SK-N-MC (cell line): Measurements from ENCODE around the gene POU3F1.

Experiments
- FOXP2 ChIP-seq: optimal IDR thresholded peaks from 2 replicates; pipeline ENCODE3; 2011; ENCODE audit warnings: mild to moderate bottlenecking, moderate library complexity; ENCODE audit not compliant: insufficient read depth; ENCODE audit errors: extremely low read length, control extremely low read depth
- POLR2AphosphoS5 ChIP-seq: IDR thresholded peaks from 2 replicates; pipeline ENCODE4 v1.6.1; 2012; ENCODE audit warnings: mild to moderate bottlenecking, low read depth, low read length, borderline replicate concordance

DNA sequence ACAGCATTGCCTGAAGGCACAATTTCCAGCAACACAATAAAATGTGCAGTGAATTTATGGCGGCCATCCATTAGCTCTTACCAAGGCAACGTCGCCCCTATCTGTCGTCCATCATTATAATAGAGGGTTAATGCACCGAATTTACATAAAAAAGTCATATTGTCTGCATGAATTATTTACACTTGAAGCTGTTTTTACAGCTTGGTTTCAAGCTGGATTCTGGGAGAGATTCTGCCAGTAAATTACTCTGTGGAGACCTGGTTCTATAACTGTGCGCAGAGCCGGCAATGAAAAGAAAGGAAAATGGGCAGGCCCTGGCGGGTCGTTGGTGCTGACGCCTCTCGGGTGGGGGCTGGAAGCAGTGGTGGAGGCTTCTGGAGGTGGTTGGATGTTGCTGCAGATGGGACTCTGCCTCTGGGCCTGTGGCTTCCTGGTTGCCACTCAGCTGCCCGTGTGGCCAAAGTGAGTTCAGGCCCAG, 48.9 kb upstream of the POU3F1 start:
- TF ChIP-seq POLR2AphosphoS5 (no peak), FOXP2 (no peak)
